Measurements from ENCODE around the gene SDR9C7. TPM values are rescaled to one million over a fixed set of nuclear protein-coding genes. Genes with fewer than 3 reads are reported as not detected.
"Not testable (repeated sequence)": the region's sequence is repeated elsewhere in the genome, so short reads cannot be mapped to it uniquely, and the experiment has no call there.

The SDR9C7 gene
- polyA plus RNA-seq, 1 donor from 2014 or later, result 0.63 TPM

DNA sequence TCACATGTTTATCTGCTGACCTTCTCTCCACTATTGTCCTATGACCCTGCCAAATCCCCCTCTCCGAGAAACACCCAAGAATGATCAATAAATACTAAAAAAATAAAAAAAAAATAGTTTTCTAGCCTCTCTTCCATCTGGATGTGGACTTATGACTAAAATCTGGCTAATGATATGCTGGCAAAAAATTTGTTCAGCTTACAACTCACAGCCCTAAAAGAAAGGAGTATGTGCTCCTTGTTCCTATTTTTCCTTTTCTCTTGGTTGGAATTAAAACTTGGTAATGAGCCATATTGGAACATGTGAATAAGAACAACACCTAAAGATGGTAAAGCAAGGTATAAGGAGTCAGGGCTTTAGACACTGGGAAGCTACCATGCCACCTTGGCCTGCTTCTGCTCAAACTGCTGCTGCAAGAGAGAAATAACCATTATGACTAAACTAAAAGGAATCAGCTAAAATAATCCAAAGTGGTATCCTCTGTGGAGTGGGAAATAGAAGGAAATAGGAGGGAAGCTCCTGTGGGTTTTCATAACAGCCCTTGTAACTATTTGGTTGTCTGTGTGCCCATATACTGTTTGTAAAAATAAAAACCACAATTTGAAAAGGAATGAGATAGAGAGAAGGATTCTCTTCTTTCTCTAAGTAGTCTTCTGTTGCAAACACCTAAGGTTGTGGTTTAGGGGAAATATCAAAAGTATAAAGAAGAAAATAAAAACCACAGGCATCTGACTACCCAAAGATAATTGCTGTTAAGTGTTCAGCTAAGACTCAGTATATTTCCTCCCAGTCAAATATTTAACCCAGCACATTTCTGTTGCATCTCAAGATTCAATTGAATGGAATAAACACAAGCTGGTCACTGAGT is 53.8 kb downstream of the SDR9C7 start:
- no peak overlapping the region for H2AFZ ChIP-seq (ENCODE audit: low read depth, low read length)
- H3K9me3 ChIP-seq (ENCODE audit: low read length), result no peaks in the 10 kb centered on the region
- no peaks in the 10 kb centered on the region for H3K27me3 ChIP-seq (ENCODE audit: insufficient read depth, low read depth, low read length)
- H3K27ac ChIP-seq (ENCODE audit: low read length), result no peak overlapping the region
- no peak for TF ChIP-seq TAF1 (IDR thresholded peaks at IDR 0.05; ENCODE audit: low read depth)
- TF ChIP-seq, protein P1, sequence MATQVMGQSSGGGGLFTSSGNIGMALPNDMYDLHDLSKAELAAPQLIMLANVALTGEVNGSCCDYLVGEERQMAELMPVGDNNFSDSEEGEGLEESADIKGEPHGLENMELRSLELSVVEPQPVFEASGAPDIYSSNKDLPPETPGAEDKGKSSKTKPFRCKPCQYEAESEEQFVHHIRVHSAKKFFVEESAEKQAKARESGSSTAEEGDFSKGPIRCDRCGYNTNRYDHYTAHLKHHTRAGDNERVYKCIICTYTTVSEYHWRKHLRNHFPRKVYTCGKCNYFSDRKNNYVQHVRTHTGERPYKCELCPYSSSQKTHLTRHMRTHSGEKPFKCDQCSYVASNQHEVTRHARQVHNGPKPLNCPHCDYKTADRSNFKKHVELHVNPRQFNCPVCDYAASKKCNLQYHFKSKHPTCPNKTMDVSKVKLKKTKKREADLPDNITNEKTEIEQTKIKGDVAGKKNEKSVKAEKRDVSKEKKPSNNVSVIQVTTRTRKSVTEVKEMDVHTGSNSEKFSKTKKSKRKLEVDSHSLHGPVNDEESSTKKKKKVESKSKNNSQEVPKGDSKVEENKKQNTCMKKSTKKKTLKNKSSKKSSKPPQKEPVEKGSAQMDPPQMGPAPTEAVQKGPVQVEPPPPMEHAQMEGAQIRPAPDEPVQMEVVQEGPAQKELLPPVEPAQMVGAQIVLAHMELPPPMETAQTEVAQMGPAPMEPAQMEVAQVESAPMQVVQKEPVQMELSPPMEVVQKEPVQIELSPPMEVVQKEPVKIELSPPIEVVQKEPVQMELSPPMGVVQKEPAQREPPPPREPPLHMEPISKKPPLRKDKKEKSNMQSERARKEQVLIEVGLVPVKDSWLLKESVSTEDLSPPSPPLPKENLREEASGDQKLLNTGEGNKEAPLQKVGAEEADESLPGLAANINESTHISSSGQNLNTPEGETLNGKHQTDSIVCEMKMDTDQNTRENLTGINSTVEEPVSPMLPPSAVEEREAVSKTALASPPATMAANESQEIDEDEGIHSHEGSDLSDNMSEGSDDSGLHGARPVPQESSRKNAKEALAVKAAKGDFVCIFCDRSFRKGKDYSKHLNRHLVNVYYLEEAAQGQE (IDR thresholded peaks at IDR 0.05; ENCODE audit: borderline replicate concordance), result no peak
- TF ChIP-seq EP300 (conservative IDR thresholded peaks at IDR 0.05; ENCODE audit: poor library complexity, severe bottlenecking), result no peak
- no peak for TF ChIP-seq SMC3 (conservative IDR thresholded peaks at IDR 0.05; ENCODE audit: poor library complexity)
- TF ChIP-seq POLR2AphosphoS5 (IDR thresholded peaks at IDR 0.05), result no peak
- TF ChIP-seq EZH2 (IDR thresholded peaks at IDR 0.05; ENCODE audit: borderline replicate concordance, insufficient read depth, low read length, poor library complexity, severe bottlenecking), result no peak
- no peak for TF ChIP-seq CTCF (IDR thresholded peaks at IDR 0.05; ENCODE audit: poor library complexity, severe bottlenecking)
- TF ChIP-seq RAD21 (conservative IDR thresholded peaks at IDR 0.05), result no peak
- TF ChIP-seq MXI1 (conservative IDR thresholded peaks at IDR 0.05; ENCODE audit: poor library complexity, severe bottlenecking), result no peak
- no peaks in the 10 kb centered on the region for H3K9me2 ChIP-seq (ENCODE audit: insufficient read depth, low read length)
- H3K9ac ChIP-seq (ENCODE audit: low read length), result no peak overlapping the region
- H3K4me2 ChIP-seq (ENCODE audit: low read length), result no peak overlapping the region
- H4K20me1 ChIP-seq (ENCODE audit: insufficient read depth), result no peaks in the 10 kb centered on the region
- no peaks in the 10 kb centered on the region for H3K36me3 ChIP-seq (ENCODE audit: insufficient read depth, low read length)
- no peak overlapping the region for H3K4me3 ChIP-seq (ENCODE audit: low read length)
- H3K79me2 ChIP-seq (replicated peaks; ENCODE audit: insufficient read depth, low read length), result no peaks in the 10 kb centered on the region
- H3F3A ChIP-seq (ENCODE audit: insufficient read depth, low read length, poor library complexity, severe bottlenecking), result no peaks in the 10 kb centered on the region

- H3F3A ChIP-seq (ENCODE audit: insufficient read depth, low read length, poor library complexity, severe bottlenecking); H3K27ac ChIP-seq (ENCODE audit: low read length); H4K20me1 ChIP-seq (ENCODE audit: insufficient read depth); H2AFZ ChIP-seq (ENCODE audit: low read depth, low read length); H3K9ac ChIP-seq (ENCODE audit: low read length); H3K9me2 ChIP-seq (ENCODE audit: insufficient read depth, low read length); H3K79me2 ChIP-seq (replicated peaks; ENCODE audit: insufficient read depth, low read length); H3K4me3 ChIP-seq (ENCODE audit: low read length); H3K4me2 ChIP-seq (ENCODE audit: low read length); H3K9me3 ChIP-seq (ENCODE audit: low read length); H3K36me3 ChIP-seq (ENCODE audit: insufficient read depth, low read length); H3K27me3 ChIP-seq (ENCODE audit: insufficient read depth, low read depth, low read length): not testable (repeated sequence)
These were observed 54.7 kb downstream of the SDR9C7 start for GRCh38 chr12:56879240-56880124.

All from neural cell (in vitro differentiated cells).